Astrocyte of the cerebellum (primary cell): ENCODE results near the gene ENTPD6.

Source experiments
- DNase-seq: peaks from one replicate; pipeline ENCODE4 v3.0.0-alpha.2; 2011; ENCODE audit warnings: low read depth
- H3K4me3 ChIP-seq: 2 replicates; pipeline ENCODE4 v1.5.1; 2011; ENCODE audit warnings: mild to moderate bottlenecking, low read depth, low read length, moderate library complexity
- CTCF ChIP-seq: IDR thresholded peaks from 2 replicates; pipeline ENCODE4 v1.5.1; 2012; ENCODE audit warnings: low read length, low read depth, moderate library complexity, mild to moderate bottlenecking; ENCODE audit errors: missing control alignments
- in situ Hi-C: cut with HindIII; loops from 2 replicates; pipeline ENCODE4 v1.10.0; 2017; ENCODE audit warnings: low sequenced_read_pairs

The ENTPD6 gene

GRCh38 chr20:25270829-25271251 lies 75.3 kb downstream of the ENTPD6 start:
- in situ Hi-C loops, result no loop called here
- DNase-seq, result no peak

DNA sequence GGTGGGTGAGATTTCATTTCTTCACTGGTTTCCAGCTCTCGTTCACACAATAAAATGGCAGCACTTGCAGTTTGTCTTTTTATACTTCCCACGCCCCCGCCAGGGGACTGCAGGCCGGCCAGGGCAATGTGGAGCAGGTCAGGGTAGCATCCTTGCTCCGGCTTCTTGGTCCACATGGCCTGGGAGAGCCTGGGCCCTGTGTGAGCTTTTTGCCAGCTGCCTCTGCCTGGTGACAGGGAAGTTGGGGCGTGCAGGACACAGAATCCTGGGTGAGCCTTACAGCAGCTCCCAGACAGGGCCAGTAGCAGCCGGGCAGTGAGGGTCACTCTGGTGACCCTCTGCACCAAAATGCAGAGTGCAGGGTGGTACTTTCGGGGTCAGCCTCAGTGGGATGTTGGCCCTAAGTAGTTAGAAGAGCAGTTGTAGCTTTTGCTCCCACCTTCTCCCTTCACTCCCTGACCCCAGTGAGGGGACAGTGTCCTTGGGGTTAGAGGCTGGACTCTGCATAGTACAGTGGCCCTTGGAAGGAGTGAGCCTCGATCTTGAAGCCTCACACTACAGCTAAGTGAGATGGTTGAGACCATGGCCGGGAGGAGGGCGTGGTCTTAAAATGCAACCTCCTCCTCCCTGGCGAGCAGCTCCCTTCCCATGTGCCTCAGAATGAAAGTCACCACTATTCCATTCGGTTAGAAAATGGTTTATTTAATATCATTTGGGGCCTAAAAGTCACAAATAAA lies 76.1 kb downstream of the ENTPD6 start:
- no peak for DNase-seq
- in situ Hi-C loops, result no loop called here
- no peak overlapping the region for H3K4me3 ChIP-seq
- no peak for TF ChIP-seq CTCF

More at GRCh38 chr20:25270829-25271251, 75.3 kb downstream of the ENTPD6 start:
- no peak overlapping the region for H3K4me3 ChIP-seq
- TF ChIP-seq CTCF, result no peak

GRCh38 chr20:25272223-25273000 lies 76.9 kb downstream of the ENTPD6 start:
- H3K4me3 ChIP-seq, result no peak overlapping the region
- in situ Hi-C loops, result no loop called here
- TF ChIP-seq CTCF, result no peak
- no peak for DNase-seq

- no peak for TF ChIP-seq CTCF
- DNase-seq, result no peak
- in situ Hi-C loops, result no loop called here
- H3K4me3 ChIP-seq, result no peak overlapping the region
Observed at GRCh38 chr20:25273046-25273445, 77.5 kb downstream of the ENTPD6 start.

GRCh38 chr20:25273541-25274358 lies 78.2 kb downstream of the ENTPD6 start:
- H3K4me3 ChIP-seq, result no peak overlapping the region
- DNase-seq, result no peak
- in situ Hi-C loops, result no loop called here
- no peak for TF ChIP-seq CTCF

GRCh38 chr20:25274481-25274880 lies 79.0 kb downstream of the ENTPD6 start:
- no peak overlapping the region for H3K4me3 ChIP-seq
- in situ Hi-C loops, result no loop called here
- DNase-seq, result no peak
- TF ChIP-seq CTCF, result no peak
